Gastrocnemius medialis (tissue), 4 donors: ENCODE data around the gene SHTN1.

Experiments used
- POLR2A ChIP-seq, 2 donors: fragments of 450-650 bp; IDR thresholded peaks; one replicate each; pipeline ENCODE4 v1.6.1; 2017; ENCODE audit warnings: antibody characterized with exemption in 2 of 2, mild to moderate bottlenecking in 2 of 2, moderate library complexity in 2 of 2
- TF ChIP-seq, protein P1 (sequence below), 5 experiments: fragments of 450-650 bp in 3 of 5; fragments of 200-600 bp in 2 of 5; sonication (generic) in 2 of 5; IDR thresholded peaks in 4 of 5; conservative IDR thresholded peaks in 1 of 5; 1 replicate in 4 of 5; 2 replicates in 1 of 5; pipeline ENCODE4 v1.5.1; 2016 to 2019; ENCODE audit warnings: antibody characterized with exemption in 5 of 5, mild to moderate bottlenecking in 3 of 5, moderate library complexity in 3 of 5

DNA sequence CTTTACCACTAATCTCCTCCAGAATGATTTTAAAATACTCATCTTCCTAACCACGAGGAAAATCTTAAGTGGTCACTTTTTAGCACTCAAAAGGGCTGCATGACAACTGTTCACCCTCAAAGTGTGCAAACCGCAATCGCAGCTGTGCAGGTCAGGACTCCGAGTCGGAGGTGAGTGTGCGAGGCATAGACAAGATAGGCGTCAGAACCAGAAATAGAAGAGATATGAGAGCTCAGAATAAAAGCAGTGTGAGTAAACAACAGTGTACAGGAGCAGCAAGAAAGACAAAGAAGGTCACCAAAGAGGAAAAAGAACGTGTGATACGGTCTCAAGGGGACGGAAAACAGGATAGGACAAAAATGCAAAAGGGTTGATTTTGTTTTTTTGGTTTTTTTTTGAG is 173.2 kb downstream of the SHTN1 start:
- TF ChIP-seq, protein P1, sequence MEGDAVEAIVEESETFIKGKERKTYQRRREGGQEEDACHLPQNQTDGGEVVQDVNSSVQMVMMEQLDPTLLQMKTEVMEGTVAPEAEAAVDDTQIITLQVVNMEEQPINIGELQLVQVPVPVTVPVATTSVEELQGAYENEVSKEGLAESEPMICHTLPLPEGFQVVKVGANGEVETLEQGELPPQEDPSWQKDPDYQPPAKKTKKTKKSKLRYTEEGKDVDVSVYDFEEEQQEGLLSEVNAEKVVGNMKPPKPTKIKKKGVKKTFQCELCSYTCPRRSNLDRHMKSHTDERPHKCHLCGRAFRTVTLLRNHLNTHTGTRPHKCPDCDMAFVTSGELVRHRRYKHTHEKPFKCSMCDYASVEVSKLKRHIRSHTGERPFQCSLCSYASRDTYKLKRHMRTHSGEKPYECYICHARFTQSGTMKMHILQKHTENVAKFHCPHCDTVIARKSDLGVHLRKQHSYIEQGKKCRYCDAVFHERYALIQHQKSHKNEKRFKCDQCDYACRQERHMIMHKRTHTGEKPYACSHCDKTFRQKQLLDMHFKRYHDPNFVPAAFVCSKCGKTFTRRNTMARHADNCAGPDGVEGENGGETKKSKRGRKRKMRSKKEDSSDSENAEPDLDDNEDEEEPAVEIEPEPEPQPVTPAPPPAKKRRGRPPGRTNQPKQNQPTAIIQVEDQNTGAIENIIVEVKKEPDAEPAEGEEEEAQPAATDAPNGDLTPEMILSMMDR (IDR thresholded peaks at IDR 0.05 in 4 of 5, conservative IDR thresholded peaks at IDR 0.05 in 1 of 5): no peak
- no peak for TF ChIP-seq POLR2A (IDR thresholded peaks at IDR 0.05)
